ENCODE data around the gene UBFD1.
"Not testable (repeated sequence)": the region's sequence is repeated elsewhere in the genome, so short reads cannot be mapped to it uniquely, and the experiment has no call there.

The UBFD1 gene

DNA sequence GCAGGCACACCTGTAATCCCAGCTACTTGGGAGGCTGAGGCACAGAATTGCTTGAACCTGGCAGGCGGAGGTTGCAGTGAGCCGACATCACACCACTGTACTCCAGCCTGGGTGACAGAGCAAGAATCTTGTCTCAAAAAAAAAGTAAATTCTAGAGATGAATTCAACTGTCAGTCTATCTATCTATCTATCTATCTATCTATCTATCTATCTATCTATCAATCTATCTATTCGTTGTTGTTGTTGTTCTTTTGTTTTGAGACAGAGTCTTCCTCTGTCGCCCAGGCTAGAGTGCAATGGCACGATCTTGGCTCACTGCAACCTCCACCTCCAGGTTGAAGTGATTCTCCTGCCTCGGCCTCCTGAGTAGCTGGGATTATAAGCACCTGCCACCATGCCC, 53.4 kb downstream of the UBFD1 start:
- not testable (repeated sequence) for DNase-seq

DNA sequence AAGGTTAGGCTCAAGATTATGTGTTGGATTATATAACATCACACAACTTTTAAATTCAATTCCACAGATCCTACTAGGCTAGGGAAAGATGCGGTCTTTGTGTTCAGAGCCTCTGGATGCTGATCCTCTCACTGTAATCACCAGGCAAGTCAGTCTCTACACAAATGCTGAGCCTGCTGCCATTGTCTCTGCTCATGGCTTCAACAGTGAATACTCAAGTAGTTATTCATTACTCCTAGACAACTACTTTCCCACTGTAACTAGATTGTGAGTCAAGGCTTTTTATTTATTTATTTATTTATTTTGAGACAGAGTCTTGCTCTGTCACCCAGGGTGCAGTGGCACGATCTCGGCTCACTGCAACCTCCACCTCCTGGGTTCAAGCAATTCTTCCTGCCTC, 54.4 kb downstream of the UBFD1 start:
- DNase-seq, result no peak

- no peak for DNase-seq
Observed at GRCh38 chr16:23615805-23616204, 58.3 kb downstream of the UBFD1 start.

Measured in CD4-positive, alpha-beta T cell treated with Interleukin-12 subunit alpha and Interleukin-12 subunit beta, for 1 hour (primary cell).